Measurements from ENCODE around the gene PLAAT3.

The PLAAT3 gene

GRCh38 chr11:63527667-63528066 is 86.6 kb downstream of the PLAAT3 start:
- no peaks in the 10 kb centered on the region for H3K9me3 ChIP-seq
- no peak for TF ChIP-seq CTCF (IDR thresholded peaks at IDR 0.05)
- no peaks in the 10 kb centered on the region for H3K4me1 ChIP-seq (ENCODE audit: control insufficient read depth in 1 of 2, insufficient read depth in 1 of 2, low read depth in 1 of 2, low read length in 1 of 2)
- H3K27ac ChIP-seq: no peak overlapping the region
- H3K36me3 ChIP-seq: no peaks in the 10 kb centered on the region
- H3K4me3 ChIP-seq (ENCODE audit: low read depth in 1 of 2, low read length in 1 of 2): no peak overlapping the region
- H3K27me3 ChIP-seq: peaks cover 21% of the 10 kb centered on the region

Data from neutrophil (primary cell).